ENCODE measurements around the gene ICOS.

Gene ICOS

DNA sequence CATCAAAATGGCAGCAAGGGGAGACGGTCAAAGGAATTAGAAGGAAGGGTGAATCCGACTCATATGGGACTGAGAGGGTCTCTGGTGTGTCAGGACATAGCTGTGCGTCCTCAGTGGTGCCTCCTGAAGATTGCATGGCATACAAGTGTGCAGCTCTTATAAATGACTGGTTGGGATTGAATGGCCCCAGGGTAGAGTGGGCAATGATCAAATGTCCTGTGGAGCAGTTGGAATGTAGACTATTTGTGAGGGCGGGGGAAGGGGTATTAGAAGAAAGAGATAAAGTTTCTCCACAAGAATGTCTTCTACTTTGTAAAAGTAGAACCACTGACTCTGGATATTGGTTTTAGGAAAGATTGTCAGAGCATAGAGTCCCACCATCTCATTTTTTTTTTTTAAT lies 44.4 kb upstream of the ICOS start:
- no peak for DNase-seq
- Histone ChIP-seq H3K9me3 (no peaks in the 10 kb centered on the region), H3K4me3 (ENCODE audit: low read depth, low read length) (no peak overlapping the region), H3K27me3 (no peaks in the 10 kb centered on the region), H3K4me1 (no peaks in the 10 kb centered on the region), H3K36me3 (no peaks in the 10 kb centered on the region)
- TF ChIP-seq, protein P1, sequence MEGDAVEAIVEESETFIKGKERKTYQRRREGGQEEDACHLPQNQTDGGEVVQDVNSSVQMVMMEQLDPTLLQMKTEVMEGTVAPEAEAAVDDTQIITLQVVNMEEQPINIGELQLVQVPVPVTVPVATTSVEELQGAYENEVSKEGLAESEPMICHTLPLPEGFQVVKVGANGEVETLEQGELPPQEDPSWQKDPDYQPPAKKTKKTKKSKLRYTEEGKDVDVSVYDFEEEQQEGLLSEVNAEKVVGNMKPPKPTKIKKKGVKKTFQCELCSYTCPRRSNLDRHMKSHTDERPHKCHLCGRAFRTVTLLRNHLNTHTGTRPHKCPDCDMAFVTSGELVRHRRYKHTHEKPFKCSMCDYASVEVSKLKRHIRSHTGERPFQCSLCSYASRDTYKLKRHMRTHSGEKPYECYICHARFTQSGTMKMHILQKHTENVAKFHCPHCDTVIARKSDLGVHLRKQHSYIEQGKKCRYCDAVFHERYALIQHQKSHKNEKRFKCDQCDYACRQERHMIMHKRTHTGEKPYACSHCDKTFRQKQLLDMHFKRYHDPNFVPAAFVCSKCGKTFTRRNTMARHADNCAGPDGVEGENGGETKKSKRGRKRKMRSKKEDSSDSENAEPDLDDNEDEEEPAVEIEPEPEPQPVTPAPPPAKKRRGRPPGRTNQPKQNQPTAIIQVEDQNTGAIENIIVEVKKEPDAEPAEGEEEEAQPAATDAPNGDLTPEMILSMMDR (IDR thresholded peaks at IDR 0.05; ENCODE audit: low read depth, low read length), result no peak

DNA sequence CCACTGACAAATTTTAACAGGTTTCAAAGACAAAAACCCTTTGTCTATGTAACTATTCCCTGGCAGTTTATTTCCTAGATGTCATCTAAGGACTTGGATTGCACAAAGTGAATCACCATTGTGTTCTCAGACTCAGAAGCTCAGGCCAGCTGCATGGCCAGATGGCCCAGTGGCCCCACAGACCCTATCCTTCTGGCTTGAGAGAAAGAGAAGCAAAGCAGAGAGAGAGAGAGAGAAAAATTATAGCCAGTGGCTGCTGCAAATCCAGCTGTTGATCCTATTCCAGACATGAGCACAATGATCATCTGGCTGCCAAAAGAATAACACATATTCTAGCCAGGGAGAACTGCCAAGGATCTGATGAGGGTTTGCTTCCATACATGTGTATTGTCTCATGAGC lies 43.2 kb upstream of the ICOS start:
- Histone ChIP-seq H3K9me3 (no peaks in the 10 kb centered on the region), H3K4me3 (ENCODE audit: low read depth, low read length) (no peak overlapping the region), H3K36me3 (no peaks in the 10 kb centered on the region), H3K27me3 (no peaks in the 10 kb centered on the region; the same call in 1 of the 2 replicates), H3K4me1 (no peaks in the 10 kb centered on the region)
- no peak for DNase-seq
- TF ChIP-seq, protein P1 (IDR thresholded peaks at IDR 0.05; ENCODE audit: low read depth, low read length), result no peak

DNA sequence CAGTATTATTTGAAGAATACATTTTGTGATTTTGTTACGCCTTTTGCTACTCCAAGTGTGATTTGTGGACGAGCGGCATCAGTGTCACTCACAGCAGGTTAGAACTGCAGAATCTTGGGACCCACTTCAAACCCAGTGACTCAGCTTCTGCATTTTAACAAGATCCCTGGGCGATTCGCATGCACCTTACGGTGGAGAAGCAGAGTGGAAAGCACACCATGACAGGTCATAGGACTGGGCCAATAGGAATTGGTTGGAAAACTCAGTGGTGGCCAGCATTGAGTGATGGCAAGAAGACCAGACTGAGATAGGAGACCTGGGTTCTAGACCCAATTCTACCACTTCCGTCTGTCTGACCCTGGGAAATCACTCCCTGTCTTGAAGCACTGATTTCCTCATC lies 42.7 kb upstream of the ICOS start:
- Histone ChIP-seq H3K4me3 (ENCODE audit: low read depth, low read length) (no peak overlapping the region), H3K4me1 (no peaks in the 10 kb centered on the region), H3K9me3 (no peaks in the 10 kb centered on the region), H3K36me3 (no peaks in the 10 kb centered on the region), H3K27me3 (no peaks in the 10 kb centered on the region; the same call in 1 of the 2 replicates)
- no peak for DNase-seq
- TF ChIP-seq, protein P1 (IDR thresholded peaks at IDR 0.05; ENCODE audit: low read depth, low read length), result no peak

DNA sequence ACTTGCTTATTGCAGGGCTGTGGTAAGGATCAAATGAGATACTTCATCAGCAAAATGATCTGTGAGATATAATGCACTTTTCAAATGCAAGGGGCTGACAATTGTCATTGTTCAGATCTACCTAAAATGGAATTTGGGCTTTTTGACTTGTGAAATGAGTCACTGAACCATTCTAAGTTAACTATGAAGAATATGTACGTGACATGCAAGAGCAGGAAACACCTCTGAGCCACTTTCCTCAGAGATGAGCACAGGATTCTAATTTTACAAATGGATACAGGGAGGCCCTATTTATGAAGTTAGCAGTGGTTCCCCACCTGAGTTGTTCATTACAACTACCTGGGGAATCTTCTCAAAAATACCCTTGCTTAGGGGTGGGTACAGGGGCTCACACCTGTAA lies 42.3 kb upstream of the ICOS start:
- Histone ChIP-seq H3K4me3 (ENCODE audit: low read depth, low read length) (no peak overlapping the region), H3K9me3 (no peaks in the 10 kb centered on the region), H3K36me3 (no peaks in the 10 kb centered on the region), H3K4me1 (no peaks in the 10 kb centered on the region), H3K27me3 (no peaks in the 10 kb centered on the region; the same call in 1 of the 2 replicates)
- TF ChIP-seq, protein P1 (IDR thresholded peaks at IDR 0.05; ENCODE audit: low read depth, low read length), result no peak
- DNase-seq, result no peak

DNA sequence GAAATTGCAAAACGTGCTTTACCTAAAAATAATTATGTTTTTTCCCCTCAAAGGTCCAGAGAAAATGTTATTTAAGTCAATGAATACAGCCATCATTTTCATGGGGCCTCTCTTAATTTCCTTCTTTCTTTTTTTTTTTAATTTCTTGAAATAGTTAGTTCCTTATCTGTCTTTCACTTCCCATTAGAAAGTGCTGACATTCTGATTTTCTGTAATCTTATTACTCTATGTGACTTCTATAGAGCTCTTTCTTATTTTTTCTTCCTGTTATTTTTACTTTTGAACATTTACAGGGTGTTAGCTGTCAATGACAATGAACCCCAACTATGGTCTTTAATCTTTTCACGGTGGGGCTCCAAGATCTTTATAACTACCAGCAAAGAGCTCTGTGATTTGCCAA lies 39.0 kb upstream of the ICOS start:
- H3K36me3 ChIP-seq, result no peaks in the 10 kb centered on the region
- H3K9me3 ChIP-seq, result peaks cover 8% of the 10 kb centered on the region
- no peak for DNase-seq
- no peak overlapping the region for H3K4me3 ChIP-seq (ENCODE audit: low read depth, low read length)
- no peaks in the 10 kb centered on the region for H3K4me1 ChIP-seq
- TF ChIP-seq, protein P1 (IDR thresholded peaks at IDR 0.05; ENCODE audit: low read depth, low read length), result no peak
- H3K27me3 ChIP-seq, result no peaks in the 10 kb centered on the region; the same call in 1 of the 2 replicates

DNA sequence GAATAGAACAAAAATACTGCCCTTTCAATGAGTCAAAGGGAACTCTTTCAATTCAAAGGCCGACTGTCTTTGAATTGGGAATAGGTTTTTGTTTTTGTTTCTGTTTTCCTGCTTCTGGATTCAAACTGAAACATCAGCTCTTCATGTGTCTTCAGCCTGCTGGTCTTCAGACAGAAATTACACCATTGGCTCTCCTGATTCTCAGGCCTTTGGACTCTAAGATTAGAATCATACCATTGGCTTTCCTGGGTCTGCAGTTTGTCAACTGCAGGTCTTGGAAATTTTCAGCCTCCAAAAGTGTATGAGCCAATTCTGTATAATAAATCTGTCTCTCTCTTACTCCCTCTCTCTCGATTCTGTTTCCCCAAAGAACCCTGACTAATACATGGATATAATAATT lies 37.9 kb upstream of the ICOS start:
- TF ChIP-seq, protein P1 (IDR thresholded peaks at IDR 0.05; ENCODE audit: low read depth, low read length), result no peak
- Histone ChIP-seq H3K4me3 (ENCODE audit: low read depth, low read length) (no peak overlapping the region), H3K36me3 (no peaks in the 10 kb centered on the region), H3K9me3 (peaks cover 10% of the 10 kb centered on the region), H3K4me1 (no peaks in the 10 kb centered on the region), H3K27me3 (no peaks in the 10 kb centered on the region; the same call in 1 of the 2 replicates)
- DNase-seq, result no peak

All from BE2C (cell line).